K562 (cell line): ENCODE measurements around the gene ZNF366. TPM values are rescaled to one million over a fixed set of nuclear protein-coding genes. Genes with fewer than 3 reads are reported as not detected.
A peak's percentile ranks its signal among the peaks of the same experiment; 100 is the strongest.

Experiments
- ATAC-seq: fragments of 200-7000 bp; cut with Tn5 transposase; 3 replicates; pipeline ENCODE4 v1.9.1; 2020; ENCODE audit warnings: moderate library complexity
- BruUV-seq: library from RNA; stranded (reverse); fragments of 400-500 nt; replicated peaks from 2 replicates; lab custom pipeline; 2021; lab: Mats Ljungman, UMichigan
- CTCF ChIA-PET: fragments of 300-600 bp; formaldehyde crosslinking; extraction: SDS; loops from one replicate; lab custom pipeline; 2021; ENCODE audit warnings: low intra/inter-chr PET ratio; lab: Yijun Ruan, JAX
- POLR2A ChIA-PET: fragments of 300-600, 350-650 bp; sonication (Branson Sonifier 250); formaldehyde crosslinking; extraction: SDS; loops from one replicate; lab custom pipeline; 2021; ENCODE audit warnings: antibody characterized with exemption, inconsistent platforms; lab: Yijun Ruan, JAX
- DNase-seq, 4 experiments: peaks; one replicate each; pipeline versions ENCODE4 v3.0.0 to v3.0.0-alpha.2; 2011 to 2018; ENCODE audit warnings: low spot score in 3 of 4, mixed read lengths in 3 of 4; ENCODE audit errors: extremely low read depth in 1 of 4
- FAIRE-seq: peaks from 2 replicates; lab custom pipeline; 2011; peaks lifted over from hg19 to GRCh38; lab: Jason Lieb, UNC
- H2AFZ ChIP-seq: 2 replicates; pipeline ENCODE4 v1.6.0; 2011; ENCODE audit warnings: low read depth, low read length, control low read depth, inconsistent platforms
- H3K27ac ChIP-seq: fragments of 200-600 bp; 3 replicates; pipeline ENCODE4 v1.8.0; 2011; ENCODE audit warnings: low read depth, mild to moderate bottlenecking, control low read depth, inconsistent platforms, low read length, moderate library complexity, mixed read lengths; ENCODE audit errors: extremely low read depth
- H3K27me3 ChIP-seq, 2 experiments: fragments of 300-600 bp in 1 of 2; 2 replicates in 1 of 2; 3 replicates in 1 of 2; pipeline versions ENCODE4 v1.6.0 to v1.8.0; 2011; ENCODE audit warnings: inconsistent platforms in 2 of 2, low read length in 2 of 2, mild to moderate bottlenecking in 1 of 2, mixed read lengths in 1 of 2, moderate library complexity in 1 of 2; ENCODE audit not compliant: control insufficient read depth in 2 of 2, insufficient read depth in 2 of 2
- H3K36me3 ChIP-seq: fragments of 300-600 bp; 3 replicates; pipeline ENCODE4 v1.8.0; 2011; ENCODE audit warnings: mild to moderate bottlenecking, low read length, inconsistent platforms; ENCODE audit not compliant: control insufficient read depth, insufficient read depth
- H3K4me1 ChIP-seq, 2 experiments: fragments of 200-600 bp in 1 of 2; replicated peaks in 1 of 2; 2 replicates in 1 of 2; 3 replicates in 1 of 2; pipeline versions ENCODE4 v1.5.1 to v1.8.0; 2011; ENCODE audit warnings: inconsistent platforms in 2 of 2, low read length in 2 of 2, mild to moderate bottlenecking in 1 of 2, mixed read lengths in 1 of 2, moderate library complexity in 1 of 2; ENCODE audit not compliant: control insufficient read depth in 2 of 2, insufficient read depth in 2 of 2
- H3K4me2 ChIP-seq: 2 replicates; pipeline ENCODE4 v1.6.1; 2011; ENCODE audit warnings: low read length, control low read depth, inconsistent platforms, mixed read lengths; ENCODE audit not compliant: insufficient read depth
- H3K4me3 ChIP-seq: fragments of 200-600 bp; sonication (generic), shearing (Covaris generic); 2 replicates; pipeline ENCODE4 v1.5.1; 2016; ENCODE audit warnings: control low read depth, inconsistent platforms
- H3K79me2 ChIP-seq: fragments of 200-600 bp; 3 replicates; pipeline ENCODE4 v1.8.0; 2011; ENCODE audit warnings: low read length, inconsistent platforms; ENCODE audit not compliant: control insufficient read depth, insufficient read depth
- H3K9ac ChIP-seq, 2 experiments: 2 replicates each; pipeline versions ENCODE4 v1.6.0 to v1.6.1; 2011; ENCODE audit warnings: low read depth in 2 of 2, low read length in 2 of 2, control low read depth in 1 of 2, inconsistent platforms in 1 of 2, mild to moderate bottlenecking in 1 of 2, mixed read lengths in 1 of 2; ENCODE audit not compliant: insufficient read depth in 1 of 2
- H3K9me1 ChIP-seq: one replicate; pipeline ENCODE4 v1.6.0; 2011; ENCODE audit warnings: inconsistent platforms, mild to moderate bottlenecking, low read length, moderate library complexity; ENCODE audit not compliant: control insufficient read depth, insufficient read depth
- H3K9me3 ChIP-seq: replicated peaks from 2 replicates; pipeline ENCODE4 v1.5.1; 2011; ENCODE audit warnings: low read depth, low read length, inconsistent platforms; ENCODE audit not compliant: control insufficient read depth, insufficient read depth
- H4K20me1 ChIP-seq: replicated peaks from 2 replicates; pipeline ENCODE4 v1.6.1; 2011; ENCODE audit warnings: low read length, inconsistent platforms, mixed read lengths; ENCODE audit not compliant: control insufficient read depth, insufficient read depth
- AFF1 ChIP-seq, 2 experiments: fragments of 450-650 bp; IDR thresholded peaks; 2 replicates each; pipeline ENCODE4 v1.6.1; 2018; ENCODE audit warnings: mild to moderate bottlenecking in 2 of 2, low read depth in 1 of 2; ENCODE audit not compliant: partially characterized antibody in 2 of 2
- EZH2 ChIP-seq: IDR thresholded peaks from 2 replicates; pipeline ENCODE4 v1.6.1; 2012; ENCODE audit warnings: low read depth, mild to moderate bottlenecking, inconsistent platforms, low read length, borderline replicate concordance
- RFX1 ChIP-seq: fragments of 450-650 bp; IDR thresholded peaks from 2 replicates; pipeline ENCODE4 v1.6.1; 2016; ENCODE audit warnings: mild to moderate bottlenecking, moderate library complexity
- ZNF324 ChIP-seq: fragments of 250-450 bp; sonication (Bioruptor Pico); IDR thresholded peaks from 2 replicates; pipeline ENCODE4 v1.4.0; 2020; ENCODE audit warnings: mild to moderate bottlenecking
- WGBS: fragments of 100-300 bp; shearing (Covaris generic); methylation state at CpG from one replicate; pipeline ENCODE4 v1.1.6; 2016; ENCODE audit warnings: low coverage, mixed read lengths; ENCODE audit not compliant: insufficient coverage; ENCODE audit errors: missing lambda C conversion rate; 5-methylcytosine and 5-hydroxymethylcytosine counted together
- in situ Hi-C: fragments of 300-500 bp; cut with MboI; formaldehyde crosslinking; loops from 4 replicates; pipeline ENCODE4 v1.15.0; 2018; ENCODE audit warnings: inconsistent platforms, mixed read lengths
- intact Hi-C: fragments of 100-400 bp; cut with micrococcal nuclease; formaldehyde crosslinking; loops from 2 replicates; pipeline ENCODE4 v1.14.2; 2022
- polyA plus RNA-seq, 8 experiments: library from polyadenylated mRNA; depleted of rRNA in 4 of 8; stranded (reverse) in 5 of 8; unstranded in 3 of 8; fragments of >200 nt; fragmentation: Nextera tagmentation in 2 of 8; fragmentation: Illumina TruSeq in 1 of 8; extraction: Ambion mirVana in 2 of 8; extraction: Trizol in 1 of 8; gene quantifications; 2 replicates each; pipeline versions ENCODE4 v1.2.1 to v1.2.3, GENCODE V29; 2011 to 2014; ENCODE audit warnings: inconsistent platforms in 1 of 8, missing spikeins in 1 of 8
- total RNA-seq, 7 experiments: library from RNA; depleted of rRNA in 6 of 7; stranded (reverse); fragments of >200 nt in 6 of 7; fragmentation: Illumina TruSeq in 2 of 7; extraction: Trizol in 2 of 7; gene quantifications; 2 replicates each; pipeline versions ENCODE4 v1.2.1 to v1.2.3, GENCODE V29; 2011 to 2021; ENCODE audit warnings: low replicate concordance in 1 of 7
- TF ChIP-seq, protein P1 (sequence below): fragments of 200-800 bp; sonication (Bioruptor generic); IDR thresholded peaks from 2 replicates; pipeline ENCODE4 v1.6.1; 2017; ENCODE audit warnings: missing genetic modification characterization, missing compliant biosample characterization

The ZNF366 gene
- total and polyA plus RNA-seq, 9 of the 15 experiments (the other 6 are each of a cell fraction or from before 2014, with no cell fraction given) = not detected

DNA sequence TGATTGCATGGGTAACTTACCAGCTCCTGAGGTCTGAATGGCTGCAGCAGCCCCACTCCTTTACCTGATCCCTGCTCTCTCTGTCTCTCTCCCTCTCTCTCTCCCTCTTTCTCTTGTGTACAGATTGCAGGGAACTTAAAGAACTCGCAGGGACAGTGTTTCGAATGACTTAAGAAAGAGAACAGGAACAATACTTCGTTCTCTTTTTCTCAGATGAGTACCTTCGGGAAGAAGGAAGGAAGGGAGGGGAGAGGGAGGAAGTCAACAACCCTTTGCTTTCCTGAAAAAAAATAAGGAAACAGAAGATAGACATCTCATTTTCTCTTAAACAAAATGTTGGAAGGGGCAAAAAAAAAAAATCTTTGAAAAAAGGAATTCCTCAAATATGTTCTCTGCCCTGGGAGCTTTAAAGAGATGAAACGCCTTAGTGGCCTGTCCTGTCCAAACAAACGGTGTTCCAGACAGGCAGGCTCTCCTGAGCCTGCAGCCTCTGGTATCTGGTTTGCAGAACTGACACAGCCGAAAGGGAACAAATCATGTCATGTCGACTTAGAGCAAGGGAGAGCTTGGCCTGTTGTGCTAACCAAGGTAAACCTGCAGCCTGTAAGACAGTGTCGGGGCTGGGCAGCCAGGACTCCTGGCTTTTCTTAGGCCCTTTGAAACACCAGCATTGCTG lies at the start of gene ZNF366 (continued):
- no peak for TF ChIP-seq AFF1 (IDR thresholded peaks at IDR 0.05; ENCODE audit: low read depth in 1 of 2, partially characterized antibody in 2 of 2)
- no peak for TF ChIP-seq ZNF324 (CRISPR knock-in tag)

DNA sequence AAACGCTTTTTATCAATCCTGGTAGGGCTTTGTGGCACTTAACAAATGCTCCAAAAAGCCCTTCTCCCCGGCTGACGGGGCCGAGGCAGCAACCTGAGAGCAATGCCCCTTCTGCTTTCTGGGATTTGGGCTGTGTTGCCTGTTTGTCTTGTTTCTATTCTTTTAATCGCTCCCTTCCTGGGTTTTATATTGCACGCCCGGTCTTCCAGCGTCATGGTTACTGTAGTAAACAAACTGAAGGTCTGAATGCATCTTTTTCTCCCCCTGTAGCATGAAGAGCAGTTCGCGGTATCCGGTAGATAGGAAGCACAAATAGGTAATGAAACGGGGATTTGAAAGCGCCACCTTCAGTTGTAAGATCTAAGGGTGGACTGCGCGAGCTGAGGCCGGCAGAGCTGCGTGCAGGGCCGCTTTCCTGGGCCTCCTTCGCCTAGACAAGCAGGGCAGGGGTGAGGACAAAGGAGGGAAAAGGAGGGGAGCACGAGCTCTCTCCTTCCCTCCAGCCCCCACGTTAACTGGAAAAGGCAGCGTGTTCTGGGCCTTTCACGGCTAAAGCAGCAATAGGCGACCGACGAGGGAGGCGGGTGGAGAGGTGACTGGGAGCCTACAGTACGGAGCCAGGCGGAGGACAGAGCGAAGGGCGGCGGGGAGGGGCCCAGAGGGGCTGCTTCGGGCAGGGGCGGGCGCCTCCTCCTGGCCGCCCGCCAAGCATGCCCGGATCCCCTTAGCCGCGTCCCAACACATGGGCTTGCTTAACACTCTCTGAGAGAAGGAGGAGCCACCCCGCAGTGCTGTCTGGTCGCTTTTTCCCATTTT lies 49.3 kb upstream of the ZNF366 start:
- no peaks in the 10 kb centered on the region for H3K9me3 ChIP-seq
- ATAC-seq (no peak), FAIRE-seq (no peak), DNase-seq (no peak)
- WGBS = 82% methylated on average over 26 of the region's 42 CpGs
- H4K20me1 ChIP-seq = no peaks in the 10 kb centered on the region
- no peak overlapping the region for H3K27ac ChIP-seq
- H3K79me2 ChIP-seq = no peaks in the 10 kb centered on the region
- H3K4me2 ChIP-seq = no peak overlapping the region
- BruUV-seq = no TSS peak
- CTCF ChIA-PET = no interaction called here
- intact Hi-C loops = no loop called here
- POLR2A ChIA-PET = no interaction called here
- in situ Hi-C loops = no loop called here
- H3K4me1 ChIP-seq = peaks cover 24 to 28% of the 10 kb centered on the region in 2 experiments
- peak overlapping the region; percentile 53; the same call in 1 of the 2 replicates for H2AFZ ChIP-seq
- no peaks in the 10 kb centered on the region for H3K9me1 ChIP-seq
- TF ChIP-seq EZH2 (no peak), RFX1 (peak; percentile 14; the same call in 1 of the 2 replicates)
- TF ChIP-seq, protein P1, sequence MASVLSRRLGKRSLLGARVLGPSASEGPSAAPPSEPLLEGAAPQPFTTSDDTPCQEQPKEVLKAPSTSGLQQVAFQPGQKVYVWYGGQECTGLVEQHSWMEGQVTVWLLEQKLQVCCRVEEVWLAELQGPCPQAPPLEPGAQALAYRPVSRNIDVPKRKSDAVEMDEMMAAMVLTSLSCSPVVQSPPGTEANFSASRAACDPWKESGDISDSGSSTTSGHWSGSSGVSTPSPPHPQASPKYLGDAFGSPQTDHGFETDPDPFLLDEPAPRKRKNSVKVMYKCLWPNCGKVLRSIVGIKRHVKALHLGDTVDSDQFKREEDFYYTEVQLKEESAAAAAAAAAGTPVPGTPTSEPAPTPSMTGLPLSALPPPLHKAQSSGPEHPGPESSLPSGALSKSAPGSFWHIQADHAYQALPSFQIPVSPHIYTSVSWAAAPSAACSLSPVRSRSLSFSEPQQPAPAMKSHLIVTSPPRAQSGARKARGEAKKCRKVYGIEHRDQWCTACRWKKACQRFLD (CRISPR knock-in tag) = no peak
- H3K27me3 ChIP-seq = no peaks in the 10 kb centered on the region
- no peak overlapping the region for H3K9ac ChIP-seq
- no peak overlapping the region for H3K4me3 ChIP-seq
- H3K36me3 ChIP-seq = no peaks in the 10 kb centered on the region
